GM15510 (cell line): ENCODE data around the gene TEAD4.

Source experiments
- POLR2A ChIP-seq: IDR thresholded peaks from 3 replicates; pipeline ENCODE4 v1.6.1; 2011; ENCODE audit warnings: borderline replicate concordance; ENCODE audit not compliant: insufficient read length; ENCODE audit errors: extremely low read depth

The TEAD4 gene

GRCh38 chr12:3065300-3065699, 106.1 kb downstream of the TEAD4 start:
- TF ChIP-seq POLR2A, result no peak

GRCh38 chr12:3069714-3070113, 110.5 kb downstream of the TEAD4 start:
- TF ChIP-seq POLR2A, result no peak

DNA sequence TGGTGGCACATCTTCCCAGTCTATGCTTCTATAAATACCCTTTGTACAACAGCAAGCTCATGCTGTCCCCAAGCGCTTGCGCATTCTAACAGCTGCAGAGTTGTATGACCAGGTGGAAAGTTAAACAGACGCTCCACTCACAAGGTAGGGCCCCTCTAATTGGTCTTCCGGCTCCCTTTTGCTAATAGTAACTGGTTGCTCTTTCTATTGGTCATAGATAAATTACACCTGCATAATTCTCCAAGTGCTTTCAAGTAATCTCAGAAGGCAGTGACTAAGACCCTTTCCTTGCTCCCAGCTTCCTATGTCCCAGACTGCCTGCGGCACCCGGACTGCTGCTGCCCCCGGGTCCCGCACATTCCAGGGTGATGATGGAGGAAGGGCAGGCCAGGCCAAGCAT, 111.9 kb downstream of the TEAD4 start:
- TF ChIP-seq POLR2A, result no peak

DNA sequence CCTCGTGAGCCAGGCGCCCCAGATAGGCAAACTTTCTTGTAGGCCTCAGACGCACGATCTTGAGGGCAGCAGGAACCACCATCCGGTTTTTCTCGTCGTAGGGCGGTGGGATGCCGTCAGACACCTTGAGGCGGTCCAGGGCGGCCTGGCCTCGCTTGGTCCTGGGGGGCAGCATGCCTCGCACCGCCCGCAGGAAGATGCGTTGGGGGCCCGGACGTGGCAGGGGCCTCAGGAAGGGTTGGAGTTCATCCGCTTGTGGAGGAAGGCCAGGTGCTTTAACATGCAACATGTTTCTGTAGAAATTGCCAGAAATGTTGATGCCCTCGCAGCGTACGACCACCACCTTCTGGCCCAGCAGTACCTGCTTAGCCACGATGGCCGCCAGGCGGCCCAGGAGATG, 112.5 kb downstream of the TEAD4 start:
- no peak for TF ChIP-seq POLR2A

DNA sequence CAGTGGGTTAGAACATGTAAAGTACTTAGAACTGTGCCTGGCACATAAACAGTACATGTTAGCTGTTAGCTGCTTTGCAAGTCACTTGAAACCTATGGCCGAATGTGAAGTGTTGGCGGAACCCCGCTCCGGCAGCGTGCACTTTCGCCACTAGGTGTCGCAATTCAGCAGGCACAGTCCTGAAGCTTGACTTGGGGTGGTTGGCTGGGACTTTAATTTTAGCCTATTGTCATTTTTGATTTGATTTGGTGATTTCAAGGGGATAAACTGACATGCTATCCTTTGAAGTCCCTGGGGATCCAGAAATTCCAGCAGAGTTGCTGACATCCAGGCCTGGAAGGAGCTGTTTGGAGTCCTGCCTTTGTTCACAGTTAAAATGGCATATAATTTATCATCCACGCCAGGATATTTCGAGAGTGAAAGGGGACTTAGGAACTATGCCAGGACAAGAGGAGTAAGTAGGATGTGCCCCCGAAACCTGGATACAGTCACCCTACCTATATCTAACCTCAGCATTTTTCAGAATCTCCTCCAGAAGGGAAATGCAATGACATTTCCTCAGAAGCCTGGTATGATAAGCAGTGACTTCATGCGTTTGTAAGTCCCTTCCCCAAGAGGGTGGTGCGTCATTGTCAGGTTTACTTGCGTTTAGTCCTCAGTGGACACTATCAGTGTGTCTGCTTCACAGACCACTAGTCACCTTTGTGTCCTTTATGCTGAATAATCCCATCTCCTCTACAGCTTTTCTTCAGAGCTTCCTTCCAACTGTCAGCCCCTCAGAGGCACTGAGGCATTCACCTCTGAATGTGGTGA, 114.4 kb downstream of the TEAD4 start:
- no peak for TF ChIP-seq POLR2A

GRCh38 chr12:3075315-3075714, 116.1 kb downstream of the TEAD4 start:
- no peak for TF ChIP-seq POLR2A

DNA sequence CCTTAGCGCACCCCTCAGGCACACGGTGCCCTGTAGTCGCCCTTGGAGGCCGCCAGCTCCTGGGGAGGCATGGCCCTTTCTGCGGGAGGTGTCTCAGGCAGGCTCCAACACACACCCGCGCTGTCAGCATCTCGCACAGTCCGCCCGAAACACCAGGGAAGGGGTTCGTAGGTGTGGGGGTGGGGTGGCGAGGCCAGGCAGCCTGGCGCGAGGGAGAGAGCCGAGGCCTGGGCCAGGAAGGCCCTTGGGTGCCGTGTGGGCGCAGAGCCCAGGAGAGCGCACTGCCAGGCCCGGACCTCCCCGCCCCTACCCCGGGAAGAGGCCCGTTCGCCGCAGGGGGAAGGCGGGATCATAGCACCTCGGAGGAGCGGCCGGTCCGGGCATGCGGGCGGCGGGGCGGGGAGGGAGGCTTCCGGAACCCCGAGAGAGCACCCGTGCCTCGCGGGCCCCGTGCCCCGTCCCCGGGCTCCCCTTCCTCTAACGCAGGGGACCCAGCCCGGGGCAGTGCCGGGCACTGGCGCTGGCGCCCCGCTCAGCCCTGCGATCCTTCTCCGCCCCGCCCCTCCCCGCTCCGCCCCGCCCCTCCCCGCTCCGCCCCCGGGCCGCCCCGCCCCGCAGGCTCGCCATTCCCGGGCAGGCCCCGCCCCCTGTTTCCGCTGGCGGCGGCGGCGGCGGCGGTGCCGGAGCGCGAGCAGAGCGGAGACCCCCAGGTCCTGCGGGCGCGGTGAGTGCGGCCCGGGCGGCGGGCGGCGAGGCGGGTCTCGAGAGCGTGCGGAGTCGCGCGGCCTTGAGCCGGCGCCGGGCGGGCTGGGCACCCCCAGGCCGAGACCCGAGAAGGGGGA, 117.8 kb downstream of the TEAD4 start, which contains the start of gene TSPAN9:
TSPAN9 (plus strand) TSS at position 650 of the 842 bp plus-strand sequence. CDS start 123,815 bp downstream, outside the sequence.
- peak; percentile 25 for TF ChIP-seq POLR2A

- TF ChIP-seq POLR2A, result no peak
Measured at GRCh38 chr12:3077572-3078081, 118.4 kb downstream of the TEAD4 start.

GRCh38 chr12:3078086-3078820, 119.1 kb downstream of the TEAD4 start:
- no peak for TF ChIP-seq POLR2A

DNA sequence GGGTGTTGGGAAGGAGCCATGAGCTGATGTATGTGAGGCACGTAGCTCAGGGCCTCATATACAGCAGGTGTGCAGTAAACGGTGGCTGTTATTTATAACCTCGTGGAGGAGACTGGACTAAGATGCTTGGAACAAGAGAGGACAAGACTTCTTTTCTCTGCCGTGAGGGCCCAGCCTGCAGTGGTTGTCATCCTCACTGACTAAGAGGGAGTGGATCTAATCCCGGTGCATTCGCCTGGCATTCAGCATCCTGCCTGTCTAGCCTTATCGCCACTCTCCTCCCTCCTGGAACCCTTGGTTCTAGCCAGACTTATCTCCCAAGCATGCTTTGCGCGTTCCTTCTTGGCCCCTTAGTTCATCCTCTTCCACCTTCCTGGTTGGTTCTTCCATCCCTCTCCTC, 121.9 kb downstream of the TEAD4 start:
- TF ChIP-seq POLR2A, result no peak

DNA sequence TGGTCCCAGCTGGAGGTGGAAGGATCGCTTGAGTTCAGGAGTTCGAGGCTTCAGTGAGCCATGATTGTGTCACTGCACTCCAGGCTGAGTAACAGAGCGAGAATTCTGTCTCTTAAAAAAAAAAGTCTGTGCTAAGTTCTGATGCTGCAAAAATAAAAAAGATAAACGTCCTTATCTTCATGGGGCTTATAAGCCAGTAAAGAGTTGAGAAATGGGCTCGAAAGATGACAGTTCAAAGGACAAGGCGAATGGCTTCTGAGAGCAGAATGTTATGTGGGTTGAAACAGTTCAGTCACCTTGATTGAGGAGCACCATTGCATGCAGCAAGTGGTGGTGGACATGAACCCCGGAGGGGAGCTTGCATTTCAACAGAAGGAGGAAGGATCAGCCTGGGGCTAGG, 122.7 kb downstream of the TEAD4 start:
- TF ChIP-seq POLR2A, result no peak

DNA sequence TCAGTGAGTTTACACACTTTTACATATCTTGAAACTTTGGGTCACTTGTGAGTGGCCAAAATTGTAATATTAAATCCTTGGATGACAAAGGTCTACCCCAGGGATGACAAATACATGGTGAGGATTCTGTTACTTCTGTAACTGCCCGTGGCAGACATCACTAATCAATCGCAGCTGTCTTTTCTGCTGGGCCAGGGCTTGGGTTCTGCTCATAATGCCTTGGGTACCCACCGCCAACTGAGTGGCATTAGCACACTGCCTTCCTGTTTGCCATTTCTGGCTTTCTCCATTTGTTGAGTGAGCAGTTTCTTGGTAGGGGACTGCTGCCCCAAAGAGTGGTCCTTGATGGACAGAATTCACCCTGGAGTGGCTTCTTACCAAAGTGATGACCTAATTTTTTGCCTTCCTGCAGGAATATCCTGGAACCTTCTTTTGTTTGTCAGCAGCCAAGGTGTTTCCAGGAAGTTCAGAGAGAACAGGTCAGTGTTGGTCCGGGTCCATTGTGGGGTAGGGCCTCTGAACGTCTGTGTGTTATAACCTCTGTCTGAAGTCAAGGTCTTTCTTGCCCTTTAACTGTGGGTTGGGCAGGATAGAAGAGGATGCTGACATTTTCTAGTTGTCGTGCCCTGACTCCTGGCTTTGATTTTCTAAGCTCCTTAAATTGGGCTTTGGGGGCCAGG, 124.2 kb downstream of the TEAD4 start:
- no peak for TF ChIP-seq POLR2A

DNA sequence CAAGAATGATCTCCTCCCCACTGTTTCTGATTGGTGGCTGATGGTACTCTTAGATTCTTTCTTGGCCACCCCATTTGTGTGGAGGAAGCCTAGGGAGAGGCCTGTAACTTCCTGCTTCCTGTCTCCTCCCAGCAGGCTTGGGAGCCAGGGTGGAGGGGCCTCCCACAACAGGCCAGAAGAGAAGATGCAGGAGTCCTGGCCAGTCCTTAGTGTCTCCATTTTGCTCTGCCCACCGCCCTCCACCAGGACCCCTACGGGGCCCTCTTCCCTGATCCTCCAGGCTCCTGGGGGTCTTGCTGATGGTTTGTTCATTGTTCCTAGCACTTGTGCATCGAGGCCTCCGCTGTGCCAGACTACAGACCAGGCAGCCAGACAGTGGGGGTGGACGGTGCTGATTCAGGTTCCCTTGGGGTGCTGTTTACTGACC, 124.7 kb downstream of the TEAD4 start:
- no peak for TF ChIP-seq POLR2A

DNA sequence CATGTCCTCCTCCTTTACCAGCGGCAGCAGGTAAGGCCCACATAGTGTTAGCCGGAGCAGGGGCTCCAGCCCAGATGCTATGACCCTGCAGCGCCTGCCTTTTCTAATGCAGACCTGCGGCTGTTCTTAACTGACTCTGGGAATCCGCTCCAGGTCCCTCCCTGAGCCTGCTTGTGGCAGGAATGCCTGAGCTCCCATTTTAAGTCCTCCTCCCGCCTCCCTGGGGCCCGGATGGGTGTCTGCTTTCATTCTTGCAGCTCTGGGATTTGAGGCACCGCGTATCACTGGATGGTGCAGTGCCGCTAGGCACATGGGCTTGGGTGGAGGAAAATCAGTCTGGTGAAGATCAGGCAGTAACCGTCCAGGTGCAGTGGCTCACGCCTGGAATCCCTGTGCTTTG, 125.5 kb downstream of the TEAD4 start:
- TF ChIP-seq POLR2A, result no peak
